Panc1 (cell line): ENCODE data around the gene APBB2. TPM values are rescaled to one million over a fixed set of nuclear protein-coding genes. Genes with fewer than 3 reads are reported as not detected.

Experiments used
- ATAC-seq: fragments of 200-7000 bp; cut with Tn5 transposase; 2 replicates; pipeline ENCODE4 v1.9.1; 2020; ENCODE audit warnings: mild to moderate bottlenecking, moderate library complexity
- BruUV-seq: library from RNA; stranded (reverse); fragments of 400-500 nt; replicated peaks from 2 replicates; lab custom pipeline; 2021; lab: Mats Ljungman, UMichigan
- CTCF ChIA-PET: fragments of 300-600 bp; sonication (Branson Sonifier 250); formaldehyde crosslinking; loops from one replicate; lab custom pipeline; 2022; ENCODE audit warnings: antibody characterized with exemption; lab: Charles Lee
- POLR2A ChIA-PET: fragments of 300-600 bp; sonication (Branson Sonifier 250); formaldehyde crosslinking; loops from one replicate; lab custom pipeline; 2022; ENCODE audit warnings: antibody characterized with exemption; lab: Charles Lee
- DNase-seq: peaks from one replicate; pipeline ENCODE4 v3.0.0-alpha.2; 2010; ENCODE audit warnings: low read depth, low spot score
- H3K27ac ChIP-seq: 2 replicates; pipeline ENCODE4 v1.5.1; 2011; ENCODE audit warnings: mild to moderate bottlenecking, low read length, inconsistent platforms
- H3K27me3 ChIP-seq: fragments of 200-500 bp; sonication (Bioruptor generic); 2 replicates; pipeline ENCODE4 v1.6.0; 2014; ENCODE audit warnings: low read length, inconsistent platforms; ENCODE audit not compliant: control insufficient read depth, insufficient read depth
- H3K36me3 ChIP-seq: fragments of 200-500 bp; sonication (Bioruptor generic); 2 replicates; pipeline ENCODE4 v1.5.1; 2014; ENCODE audit warnings: inconsistent platforms, mild to moderate bottlenecking, low read length, moderate library complexity; ENCODE audit not compliant: control insufficient read depth, insufficient read depth
- H3K4me1 ChIP-seq: 2 replicates; pipeline ENCODE4 v1.5.1; 2011; ENCODE audit warnings: inconsistent platforms, mild to moderate bottlenecking, low read length, moderate library complexity; ENCODE audit not compliant: control insufficient read depth, insufficient read depth
- H3K4me3 ChIP-seq, 2 experiments: 2 replicates each; pipeline ENCODE4 v1.5.1; 2011 to 2012; ENCODE audit warnings: low read depth in 2 of 2, low read length in 2 of 2, mild to moderate bottlenecking in 2 of 2, inconsistent platforms in 1 of 2, moderate library complexity in 1 of 2
- H3K9me3 ChIP-seq: fragments of 200-500 bp; sonication (Bioruptor generic); 2 replicates; pipeline ENCODE4 v1.5.1; 2014; ENCODE audit warnings: low read depth, mild to moderate bottlenecking, inconsistent platforms, low read length, moderate library complexity; ENCODE audit not compliant: control insufficient read depth, insufficient read depth
- POLR2AphosphoS5 ChIP-seq: IDR thresholded peaks from 2 replicates; pipeline ENCODE4 v1.6.1; 2012; ENCODE audit warnings: mild to moderate bottlenecking, low read depth, low read length, moderate library complexity
- SIN3A ChIP-seq: IDR thresholded peaks from 2 replicates; pipeline ENCODE4 v1.6.1; 2012; ENCODE audit warnings: low read depth, mild to moderate bottlenecking, low read length, moderate library complexity, borderline replicate concordance; ENCODE audit not compliant: insufficient read depth
- TCF7L2 ChIP-seq: IDR thresholded peaks from 2 replicates; pipeline ENCODE4 v1.6.1; 2011; ENCODE audit warnings: mild to moderate bottlenecking, low read depth, low read length, inconsistent platforms
- in situ Hi-C: cut with HindIII; loops from 2 replicates; pipeline ENCODE4 v1.10.0; 2016; ENCODE audit warnings: low sequenced_read_pairs, low pct_unique_long_range_greater_than_20kb
- intact Hi-C: fragments of 100-400 bp; cut with micrococcal nuclease; formaldehyde crosslinking; loops from one replicate; pipeline ENCODE4 v1.10.0; 2022; ENCODE audit not compliant: unreplicated experiment
- total RNA-seq: library from RNA; stranded (reverse); gene quantifications from one replicate; pipeline ENCODE4 v1.2.1, GENCODE V29; 2021; ENCODE audit not compliant: unreplicated experiment
- TF ChIP-seq, protein P1 (sequence below), 2 experiments: IDR thresholded peaks; 2 replicates each; pipeline ENCODE4 v1.6.1; 2011 to 2012; ENCODE audit warnings: low read depth in 2 of 2, control low read depth in 1 of 2, low read length in 1 of 2, mild to moderate bottlenecking in 1 of 2, moderate library complexity in 1 of 2; ENCODE audit not compliant: insufficient read depth in 1 of 2
- TF ChIP-seq, protein P2 (sequence below): fragments of 450-650 bp; IDR thresholded peaks from 2 replicates; pipeline ENCODE4 v1.5.1; 2017; ENCODE audit warnings: mild to moderate bottlenecking

APBB2 gene
- total RNA-seq, 1 experiment from 2014 or later: 27.1 TPM

DNA sequence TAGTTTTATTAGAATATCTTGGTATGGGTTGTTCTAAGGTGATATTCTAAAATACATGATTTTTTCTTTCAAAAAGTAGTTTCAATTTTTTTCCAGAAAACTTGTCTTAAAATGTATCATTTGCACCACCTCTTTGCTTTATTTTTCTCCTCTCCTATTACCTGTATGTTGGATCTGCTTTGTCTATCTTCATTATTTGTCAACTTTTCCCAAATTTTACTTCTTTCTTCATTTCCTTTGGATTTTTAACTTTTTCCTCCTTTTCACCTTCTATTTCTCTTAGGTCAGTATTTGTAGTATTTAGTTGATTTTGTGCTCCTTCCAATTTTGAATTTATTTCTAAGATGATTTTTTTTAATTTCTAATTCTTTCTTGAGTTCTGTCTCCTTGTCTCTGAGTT is 169.6 kb downstream of the APBB2 start:
- BruUV-seq: no TSS peak
- TF ChIP-seq, protein P1, sequence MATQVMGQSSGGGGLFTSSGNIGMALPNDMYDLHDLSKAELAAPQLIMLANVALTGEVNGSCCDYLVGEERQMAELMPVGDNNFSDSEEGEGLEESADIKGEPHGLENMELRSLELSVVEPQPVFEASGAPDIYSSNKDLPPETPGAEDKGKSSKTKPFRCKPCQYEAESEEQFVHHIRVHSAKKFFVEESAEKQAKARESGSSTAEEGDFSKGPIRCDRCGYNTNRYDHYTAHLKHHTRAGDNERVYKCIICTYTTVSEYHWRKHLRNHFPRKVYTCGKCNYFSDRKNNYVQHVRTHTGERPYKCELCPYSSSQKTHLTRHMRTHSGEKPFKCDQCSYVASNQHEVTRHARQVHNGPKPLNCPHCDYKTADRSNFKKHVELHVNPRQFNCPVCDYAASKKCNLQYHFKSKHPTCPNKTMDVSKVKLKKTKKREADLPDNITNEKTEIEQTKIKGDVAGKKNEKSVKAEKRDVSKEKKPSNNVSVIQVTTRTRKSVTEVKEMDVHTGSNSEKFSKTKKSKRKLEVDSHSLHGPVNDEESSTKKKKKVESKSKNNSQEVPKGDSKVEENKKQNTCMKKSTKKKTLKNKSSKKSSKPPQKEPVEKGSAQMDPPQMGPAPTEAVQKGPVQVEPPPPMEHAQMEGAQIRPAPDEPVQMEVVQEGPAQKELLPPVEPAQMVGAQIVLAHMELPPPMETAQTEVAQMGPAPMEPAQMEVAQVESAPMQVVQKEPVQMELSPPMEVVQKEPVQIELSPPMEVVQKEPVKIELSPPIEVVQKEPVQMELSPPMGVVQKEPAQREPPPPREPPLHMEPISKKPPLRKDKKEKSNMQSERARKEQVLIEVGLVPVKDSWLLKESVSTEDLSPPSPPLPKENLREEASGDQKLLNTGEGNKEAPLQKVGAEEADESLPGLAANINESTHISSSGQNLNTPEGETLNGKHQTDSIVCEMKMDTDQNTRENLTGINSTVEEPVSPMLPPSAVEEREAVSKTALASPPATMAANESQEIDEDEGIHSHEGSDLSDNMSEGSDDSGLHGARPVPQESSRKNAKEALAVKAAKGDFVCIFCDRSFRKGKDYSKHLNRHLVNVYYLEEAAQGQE (IDR thresholded peaks at IDR 0.05; ENCODE audit: insufficient read depth in 1 of 2, low read depth in 2 of 2, low read length in 1 of 2): no peak
- TF ChIP-seq, protein P2, sequence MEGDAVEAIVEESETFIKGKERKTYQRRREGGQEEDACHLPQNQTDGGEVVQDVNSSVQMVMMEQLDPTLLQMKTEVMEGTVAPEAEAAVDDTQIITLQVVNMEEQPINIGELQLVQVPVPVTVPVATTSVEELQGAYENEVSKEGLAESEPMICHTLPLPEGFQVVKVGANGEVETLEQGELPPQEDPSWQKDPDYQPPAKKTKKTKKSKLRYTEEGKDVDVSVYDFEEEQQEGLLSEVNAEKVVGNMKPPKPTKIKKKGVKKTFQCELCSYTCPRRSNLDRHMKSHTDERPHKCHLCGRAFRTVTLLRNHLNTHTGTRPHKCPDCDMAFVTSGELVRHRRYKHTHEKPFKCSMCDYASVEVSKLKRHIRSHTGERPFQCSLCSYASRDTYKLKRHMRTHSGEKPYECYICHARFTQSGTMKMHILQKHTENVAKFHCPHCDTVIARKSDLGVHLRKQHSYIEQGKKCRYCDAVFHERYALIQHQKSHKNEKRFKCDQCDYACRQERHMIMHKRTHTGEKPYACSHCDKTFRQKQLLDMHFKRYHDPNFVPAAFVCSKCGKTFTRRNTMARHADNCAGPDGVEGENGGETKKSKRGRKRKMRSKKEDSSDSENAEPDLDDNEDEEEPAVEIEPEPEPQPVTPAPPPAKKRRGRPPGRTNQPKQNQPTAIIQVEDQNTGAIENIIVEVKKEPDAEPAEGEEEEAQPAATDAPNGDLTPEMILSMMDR: no peak
- no peak for TF ChIP-seq POLR2AphosphoS5
- TF ChIP-seq SIN3A: no peak
- no peak for TF ChIP-seq TCF7L2
- ATAC-seq (no peak), DNase-seq (no peak)
- no peak overlapping the region for H3K27ac ChIP-seq
- H3K4me3 ChIP-seq: no peak overlapping the region
- H3K36me3 ChIP-seq: no peaks in the 10 kb centered on the region
- intact Hi-C loops: no loop called here
- POLR2A ChIA-PET: no interaction called here
- H3K4me1 ChIP-seq: no peaks in the 10 kb centered on the region
- in situ Hi-C loops: no loop called here
- no peaks in the 10 kb centered on the region for H3K27me3 ChIP-seq
- CTCF ChIA-PET: no interaction called here
- no peaks in the 10 kb centered on the region for H3K9me3 ChIP-seq

DNA sequence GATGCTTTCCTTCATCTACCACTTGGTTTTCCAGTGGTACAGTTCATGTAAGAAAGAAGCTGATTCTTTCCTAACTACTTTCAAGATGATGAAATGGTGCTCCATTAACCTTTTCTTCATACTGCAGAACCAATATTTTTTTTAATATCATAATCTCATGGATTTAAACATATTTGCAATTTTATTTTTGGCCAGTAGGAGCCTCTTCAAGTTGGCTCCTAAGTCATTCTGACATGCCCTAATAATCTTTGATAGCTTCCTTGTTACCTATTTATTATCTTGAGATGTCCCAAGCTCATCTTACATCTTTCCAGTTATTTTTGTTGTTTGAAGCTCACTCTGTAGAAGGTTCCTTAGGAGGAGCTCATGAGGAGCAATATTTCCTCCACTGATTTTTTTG is 170.2 kb downstream of the APBB2 start:
- H3K27ac ChIP-seq: no peak overlapping the region
- ChIA-PET POLR2A (no interaction called here), CTCF (no interaction called here)
- DNase-seq: no peak
- no peak for ATAC-seq
- no peak overlapping the region for H3K4me3 ChIP-seq
- in situ Hi-C loops: no loop called here
- H3K36me3 ChIP-seq: no peaks in the 10 kb centered on the region
- TF ChIP-seq, protein P1 (IDR thresholded peaks at IDR 0.05; ENCODE audit: insufficient read depth in 1 of 2, low read depth in 2 of 2, low read length in 1 of 2): no peak
- H3K4me1 ChIP-seq: no peaks in the 10 kb centered on the region
- H3K9me3 ChIP-seq: no peaks in the 10 kb centered on the region
- intact Hi-C loops: no loop called here
- no peaks in the 10 kb centered on the region for H3K27me3 ChIP-seq
- BruUV-seq: no TSS peak
